Smooth muscle cell of the brain vasculature (primary cell): Measurements from ENCODE around the gene PLSCR1.
"Not testable (repeated sequence)": the region's sequence is repeated elsewhere in the genome, so short reads cannot be mapped to it uniquely, and the experiment has no call there.

ENCODE experiments used
- DNase-seq: peaks from one replicate; pipeline ENCODE4 v3.0.0-alpha.2; 2012; ENCODE audit warnings: low read depth, low spot score

Gene PLSCR1

GRCh38 chr3:146513386-146514051 lies 30.9 kb downstream of the PLSCR1 start:
- DNase-seq, result no peak

- DNase-seq, result no peak
Observed at GRCh38 chr3:146511402-146512134, 32.8 kb downstream of the PLSCR1 start.

- no peak for DNase-seq
Observed at GRCh38 chr3:146507331-146508120, 36.9 kb downstream of the PLSCR1 start.

- no peak for DNase-seq
Observed at GRCh38 chr3:146505516-146505915, 38.9 kb downstream of the PLSCR1 start.

- no peak for DNase-seq
Observed at GRCh38 chr3:146504498-146505197, 39.8 kb downstream of the PLSCR1 start.

GRCh38 chr3:146503461-146504202 lies 40.8 kb downstream of the PLSCR1 start:
- peak; percentile 80 for DNase-seq

- no peak for DNase-seq
Observed at GRCh38 chr3:146502887-146503460, 41.4 kb downstream of the PLSCR1 start.

GRCh38 chr3:146501752-146502151 lies 42.7 kb downstream of the PLSCR1 start:
- no peak for DNase-seq

GRCh38 chr3:146499701-146500100 lies 44.7 kb downstream of the PLSCR1 start:
- DNase-seq, result no peak

- no peak for DNase-seq
Observed at GRCh38 chr3:146498002-146498736, 46.2 kb downstream of the PLSCR1 start.

- not testable (repeated sequence) for DNase-seq
Observed at GRCh38 chr3:146497145-146497843, 47.1 kb downstream of the PLSCR1 start.

- DNase-seq, result no peak
Observed at GRCh38 chr3:146496726-146497125, 47.7 kb downstream of the PLSCR1 start.

GRCh38 chr3:146496251-146496650 lies 48.2 kb downstream of the PLSCR1 start:
- DNase-seq, result no peak

- no peak for DNase-seq
Observed at GRCh38 chr3:146493761-146494160, 50.6 kb downstream of the PLSCR1 start.

GRCh38 chr3:146493221-146493620 lies 51.2 kb downstream of the PLSCR1 start:
- no peak for DNase-seq

GRCh38 chr3:146491303-146491702 lies 53.1 kb downstream of the PLSCR1 start:
- no peak for DNase-seq

GRCh38 chr3:146485297-146485696 lies 59.1 kb downstream of the PLSCR1 start:
- no peak for DNase-seq

GRCh38 chr3:146476094-146476740 lies 68.2 kb downstream of the PLSCR1 start:
- DNase-seq, result no peak

GRCh38 chr3:146474976-146475375 lies 69.4 kb downstream of the PLSCR1 start:
- not testable (repeated sequence) for DNase-seq
